Activated CD4-positive, alpha-beta memory T cell treated with anti-CD3 and anti-CD28 coated beads for 36 hours (primary cell): ENCODE data around the gene ZNF415. TPM values are rescaled to one million over a fixed set of nuclear protein-coding genes. Genes with fewer than 3 reads are reported as not detected.

ENCODE experiments used
- CTCF ChIA-PET: fragments of 350-600 bp; sonication (Branson Sonifier 250); formaldehyde crosslinking; loops from one replicate; lab custom pipeline; 2021; ENCODE audit warnings: antibody characterized with exemption, inconsistent platforms; lab: Charles Lee
- POLR2A ChIA-PET: fragments of 350-600 bp; sonication (Branson Sonifier 250); formaldehyde crosslinking; loops from one replicate; lab custom pipeline; 2021; ENCODE audit warnings: antibody characterized with exemption; lab: Charles Lee
- DNase-seq: peaks from one replicate; pipeline ENCODE4 v3.0.0-alpha.2; 2020
- H3K27ac Mint-ChIP-seq: one replicate; pipeline ENCODE4 v1.8.0; 2021; ENCODE audit warnings: mixed read lengths
- H3K27me3 Mint-ChIP-seq: one replicate; pipeline ENCODE4 v1.8.0; 2021; ENCODE audit warnings: mixed read lengths
- H3K36me3 Mint-ChIP-seq: one replicate; pipeline ENCODE4 v1.8.0; 2021; ENCODE audit warnings: mixed read lengths
- H3K4me1 Mint-ChIP-seq: one replicate; pipeline ENCODE4 v1.8.0; 2021; ENCODE audit warnings: low read depth, mixed read lengths
- H3K4me3 Mint-ChIP-seq: one replicate; pipeline ENCODE4 v1.8.0; 2021; ENCODE audit warnings: mild to moderate bottlenecking, mixed read lengths
- H3K9me3 Mint-ChIP-seq: one replicate; pipeline ENCODE4 v1.8.0; 2021; ENCODE audit warnings: mixed read lengths
- intact Hi-C: fragments of 100-400 bp; cut with micrococcal nuclease; formaldehyde crosslinking; loops from one replicate; pipeline ENCODE4 v1.15.1; 2023
- total RNA-seq, 2 experiments: library from RNA; stranded (reverse); gene quantifications; one replicate each; pipeline ENCODE4 v1.2.3, GENCODE V29; 2021

ZNF415 gene
- under 1 TPM; 0.39 to 0.88 TPM for total RNA-seq

GRCh38 chr19:53132141-53132991 lies at the start of gene ZNF415:
ZNF415 (minus strand) TSS chr19:53132910; CDS start chr19:53122676, 10,234 bp downstream.
- ChIA-PET POLR2A (no interaction called here), CTCF (no interaction called here)
- H3K27me3 Mint-ChIP-seq = peaks cover 20% of the 10 kb centered on the region
- intact Hi-C loops = no loop called here
- peaks cover 42% of the 10 kb centered on the region for H3K36me3 Mint-ChIP-seq
- no peak within 1 kb of the TSS for H3K27ac Mint-ChIP-seq
- peak within 1 kb of the TSS; percentile 38 for H3K4me3 Mint-ChIP-seq
- peaks cover 63% of the 10 kb centered on the region for H3K9me3 Mint-ChIP-seq
- peak; percentile 58 for DNase-seq
- H3K4me1 Mint-ChIP-seq = peaks cover 10% of the 10 kb centered on the region

GRCh38 chr19:53182202-53182601 lies 49.5 kb upstream of the ZNF415 start:
- Mint-ChIP-seq H3K9me3 (peaks cover 37% of the 10 kb centered on the region), H3K27me3 (no peaks in the 10 kb centered on the region), H3K4me1 (no peaks in the 10 kb centered on the region), H3K4me3 (no peak overlapping the region), H3K36me3 (peaks cover 63% of the 10 kb centered on the region), H3K27ac (no peak overlapping the region)
- CTCF ChIA-PET = no interaction called here
- DNase-seq = no peak
- POLR2A ChIA-PET = no interaction called here
- intact Hi-C loops = no loop called here

- ChIA-PET CTCF (no interaction called here), POLR2A (no interaction called here)
- no peaks in the 10 kb centered on the region for H3K27me3 Mint-ChIP-seq
- H3K4me1 Mint-ChIP-seq = no peaks in the 10 kb centered on the region
- no peak overlapping the region for H3K4me3 Mint-ChIP-seq
- H3K36me3 Mint-ChIP-seq = peaks cover 76% of the 10 kb centered on the region
- peaks cover 55% of the 10 kb centered on the region for H3K9me3 Mint-ChIP-seq
- H3K27ac Mint-ChIP-seq = no peak overlapping the region
- intact Hi-C loops = no loop called here
- DNase-seq = no peak
These were observed 45.3 kb upstream of the ZNF415 start for GRCh38 chr19:53177986-53178385.

- Mint-ChIP-seq H3K27me3 (no peaks in the 10 kb centered on the region), H3K36me3 (peaks cover 56% of the 10 kb centered on the region), H3K4me3 (no peak overlapping the region), H3K9me3 (peaks cover 59% of the 10 kb centered on the region), H3K4me1 (no peaks in the 10 kb centered on the region), H3K27ac (no peak overlapping the region)
- ChIA-PET POLR2A (no interaction called here), CTCF (no interaction called here)
- intact Hi-C loops = no loop called here
- no peak for DNase-seq
These were observed 40.2 kb upstream of the ZNF415 start for GRCh38 chr19:53172889-53173288.

DNA sequence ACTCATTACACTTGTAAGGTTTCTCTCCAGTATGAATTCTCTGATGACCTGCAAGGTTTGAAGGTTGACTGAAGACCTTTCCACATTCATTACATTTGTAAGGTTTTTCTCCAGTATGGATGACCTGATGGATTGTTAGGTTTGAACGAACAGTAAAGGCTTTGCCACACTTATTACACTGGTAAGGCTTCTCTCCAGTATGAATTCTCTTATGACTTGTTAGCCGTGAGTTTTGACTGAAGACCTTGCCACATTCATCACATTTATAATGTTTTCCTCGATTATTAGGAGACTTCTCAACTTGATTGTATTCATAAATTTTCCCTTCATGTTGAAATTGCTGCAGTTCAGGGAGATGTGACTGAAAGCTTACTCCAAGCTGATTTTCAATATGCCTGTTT lies 33.0 kb upstream of the ZNF415 start:
- peaks cover 62% of the 10 kb centered on the region for H3K9me3 Mint-ChIP-seq
- CTCF ChIA-PET = no interaction called here
- H3K36me3 Mint-ChIP-seq = peaks cover 51% of the 10 kb centered on the region

GRCh38 chr19:53161123-53161522 lies 28.4 kb upstream of the ZNF415 start:
- H3K4me3 Mint-ChIP-seq = no peak overlapping the region
- no peaks in the 10 kb centered on the region for H3K27me3 Mint-ChIP-seq
- intact Hi-C loops = no loop called here
- POLR2A ChIA-PET = no interaction called here
- no peak overlapping the region for H3K27ac Mint-ChIP-seq
- peaks cover 60% of the 10 kb centered on the region for H3K9me3 Mint-ChIP-seq
- CTCF ChIA-PET = no interaction called here
- H3K4me1 Mint-ChIP-seq = peaks cover 15% of the 10 kb centered on the region
- H3K36me3 Mint-ChIP-seq = peaks cover 51% of the 10 kb centered on the region
- no peak for DNase-seq

More for the DNA sequence above, 33.0 kb upstream of the ZNF415 start:
- Mint-ChIP-seq H3K27ac (no peak overlapping the region), H3K27me3 (no peaks in the 10 kb centered on the region), H3K4me3 (no peak overlapping the region), H3K4me1 (no peaks in the 10 kb centered on the region)
- no peak for DNase-seq
- intact Hi-C loops = no loop called here
- POLR2A ChIA-PET = no interaction called here

GRCh38 chr19:53160350-53160749 lies 27.6 kb upstream of the ZNF415 start:
- H3K4me1 Mint-ChIP-seq = peaks cover 15% of the 10 kb centered on the region
- H3K27ac Mint-ChIP-seq = no peak overlapping the region
- peaks cover 59% of the 10 kb centered on the region for H3K9me3 Mint-ChIP-seq
- H3K27me3 Mint-ChIP-seq = no peaks in the 10 kb centered on the region
- ChIA-PET POLR2A (no interaction called here), CTCF (no interaction called here)
- no peak overlapping the region for H3K4me3 Mint-ChIP-seq
- no peak for DNase-seq
- intact Hi-C loops = no loop called here
- peaks cover 50% of the 10 kb centered on the region for H3K36me3 Mint-ChIP-seq

GRCh38 chr19:53158119-53158656 lies 25.5 kb upstream of the ZNF415 start:
- DNase-seq = peak; percentile 62
- peak overlapping the region; percentile 80 for H3K27ac Mint-ChIP-seq
- ChIA-PET POLR2A (no interaction called here), CTCF (no interaction called here)
- peaks cover 55% of the 10 kb centered on the region for H3K36me3 Mint-ChIP-seq
- intact Hi-C loops = loop anchor here (2.0 kb wide), 3 partner anchors 55 to 631 kb away; partner anchors contain the start of genes ZNF160, ZNF808 and ZNF816
- H3K4me1 Mint-ChIP-seq = peaks cover 15% of the 10 kb centered on the region
- H3K27me3 Mint-ChIP-seq = no peaks in the 10 kb centered on the region
- peak overlapping the region; percentile 81 for H3K4me3 Mint-ChIP-seq
- H3K9me3 Mint-ChIP-seq = peaks cover 57% of the 10 kb centered on the region

GRCh38 chr19:53157626-53158025 lies 24.9 kb upstream of the ZNF415 start:
- H3K27ac Mint-ChIP-seq = peak overlapping the region; percentile 80

DNA sequence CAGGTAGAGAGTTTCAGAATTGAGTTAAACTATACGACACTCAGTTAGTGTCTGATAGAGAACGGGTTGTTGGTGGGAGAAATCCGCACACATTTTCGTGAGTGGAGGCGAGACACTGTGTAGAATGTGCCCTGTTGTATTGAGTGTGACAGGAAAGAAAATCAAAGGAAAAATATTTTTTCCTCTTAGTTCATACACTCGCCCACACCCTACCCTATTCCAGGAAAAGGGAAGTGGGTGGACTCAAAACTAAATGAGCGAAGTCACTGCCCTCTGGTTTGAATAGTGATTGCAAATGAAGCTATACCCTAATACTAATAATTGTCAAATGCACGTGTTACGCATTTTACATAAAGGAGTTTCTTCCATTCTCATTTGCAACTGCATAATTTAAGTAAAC lies 24.1 kb upstream of the ZNF415 start:
- intact Hi-C loops = no loop called here
- DNase-seq = no peak
- H3K9me3 Mint-ChIP-seq = peaks cover 60% of the 10 kb centered on the region
- peaks cover 15% of the 10 kb centered on the region for H3K4me1 Mint-ChIP-seq
- ChIA-PET POLR2A (no interaction called here), CTCF (no interaction called here)
- no peaks in the 10 kb centered on the region for H3K27me3 Mint-ChIP-seq
- H3K36me3 Mint-ChIP-seq = peaks cover 62% of the 10 kb centered on the region
- no peak overlapping the region for H3K27ac Mint-ChIP-seq
- H3K4me3 Mint-ChIP-seq = peak overlapping the region; percentile 81

More at GRCh38 chr19:53157626-53158025, 24.9 kb upstream of the ZNF415 start:
- ChIA-PET CTCF (no interaction called here), POLR2A (no interaction called here)
- intact Hi-C loops = loop anchor here (2.0 kb wide), 3 partner anchors 55 to 631 kb away; partner anchors contain the start of genes ZNF160, ZNF808 and ZNF816
- H3K36me3 Mint-ChIP-seq = peaks cover 57% of the 10 kb centered on the region
- H3K9me3 Mint-ChIP-seq = peaks cover 57% of the 10 kb centered on the region
- peak overlapping the region; percentile 81 for H3K4me3 Mint-ChIP-seq
- H3K4me1 Mint-ChIP-seq = peaks cover 15% of the 10 kb centered on the region
- DNase-seq = no peak
- H3K27me3 Mint-ChIP-seq = no peaks in the 10 kb centered on the region

- ChIA-PET CTCF (no interaction called here), POLR2A (no interaction called here)
- intact Hi-C loops = no loop called here
- Mint-ChIP-seq H3K4me1 (no peaks in the 10 kb centered on the region), H3K4me3 (no peak overlapping the region), H3K27me3 (no peaks in the 10 kb centered on the region), H3K36me3 (peaks cover 85% of the 10 kb centered on the region), H3K27ac (no peak overlapping the region), H3K9me3 (peaks cover 74% of the 10 kb centered on the region)
- DNase-seq = no peak
These were observed 14.9 kb upstream of the ZNF415 start for GRCh38 chr19:53147645-53148044.

GRCh38 chr19:53140351-53140750 lies 7.6 kb upstream of the ZNF415 start:
- ChIA-PET POLR2A (no interaction called here), CTCF (no interaction called here)
- no peaks in the 10 kb centered on the region for H3K4me1 Mint-ChIP-seq
- DNase-seq = no peak
- no peaks in the 10 kb centered on the region for H3K27me3 Mint-ChIP-seq
- H3K27ac Mint-ChIP-seq = no peak overlapping the region
- intact Hi-C loops = no loop called here
- peaks cover 63% of the 10 kb centered on the region for H3K36me3 Mint-ChIP-seq
- H3K4me3 Mint-ChIP-seq = no peak overlapping the region
- H3K9me3 Mint-ChIP-seq = peaks cover 77% of the 10 kb centered on the region
